GM13976 (cell line): ENCODE results near the gene NHEJ1.

ENCODE experiments used
- DNase-seq: peaks from one replicate; pipeline ENCODE4 v3.0.0; 2012; ENCODE audit warnings: low spot score
- in situ Hi-C: fragments of 300-500 bp; cut with MboI; formaldehyde crosslinking; loops from one replicate; pipeline ENCODE4 v1.12.0; 2022; ENCODE audit warnings: low sequenced_read_pairs, mixed read lengths, inconsistent platforms; ENCODE audit not compliant: unreplicated experiment
- TF ChIP-seq, protein P1 (sequence below): IDR thresholded peaks from 2 replicates; pipeline ENCODE4 v1.5.1; 2012; ENCODE audit warnings: borderline replicate concordance, mild to moderate bottlenecking; ENCODE audit not compliant: insufficient read depth; ENCODE audit errors: extremely low read depth, missing control alignments, control extremely low read depth

Gene NHEJ1

DNA sequence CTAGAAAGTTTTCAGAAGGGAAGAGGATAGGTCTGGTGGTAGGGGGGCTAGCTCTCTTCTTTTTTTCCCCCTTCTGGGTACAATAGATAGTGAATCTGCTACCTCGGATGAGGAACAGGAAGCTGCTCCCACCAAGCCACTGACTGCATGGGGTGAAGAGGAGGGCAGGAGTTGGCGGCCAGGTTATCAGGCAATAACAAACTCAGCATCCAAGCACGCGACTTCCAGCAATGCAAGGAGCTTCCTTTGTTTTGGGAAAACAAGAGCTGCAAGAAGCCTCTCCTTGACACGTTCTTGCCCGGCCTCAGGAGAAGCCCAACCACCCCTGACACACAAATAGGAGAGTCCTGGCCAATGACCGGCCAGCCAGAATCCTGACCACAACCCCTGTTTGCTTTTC lies 32.2 kb downstream of the NHEJ1 start:
- DNase-seq, result no peak
- in situ Hi-C loops, result no loop called here
- TF ChIP-seq, protein P1, sequence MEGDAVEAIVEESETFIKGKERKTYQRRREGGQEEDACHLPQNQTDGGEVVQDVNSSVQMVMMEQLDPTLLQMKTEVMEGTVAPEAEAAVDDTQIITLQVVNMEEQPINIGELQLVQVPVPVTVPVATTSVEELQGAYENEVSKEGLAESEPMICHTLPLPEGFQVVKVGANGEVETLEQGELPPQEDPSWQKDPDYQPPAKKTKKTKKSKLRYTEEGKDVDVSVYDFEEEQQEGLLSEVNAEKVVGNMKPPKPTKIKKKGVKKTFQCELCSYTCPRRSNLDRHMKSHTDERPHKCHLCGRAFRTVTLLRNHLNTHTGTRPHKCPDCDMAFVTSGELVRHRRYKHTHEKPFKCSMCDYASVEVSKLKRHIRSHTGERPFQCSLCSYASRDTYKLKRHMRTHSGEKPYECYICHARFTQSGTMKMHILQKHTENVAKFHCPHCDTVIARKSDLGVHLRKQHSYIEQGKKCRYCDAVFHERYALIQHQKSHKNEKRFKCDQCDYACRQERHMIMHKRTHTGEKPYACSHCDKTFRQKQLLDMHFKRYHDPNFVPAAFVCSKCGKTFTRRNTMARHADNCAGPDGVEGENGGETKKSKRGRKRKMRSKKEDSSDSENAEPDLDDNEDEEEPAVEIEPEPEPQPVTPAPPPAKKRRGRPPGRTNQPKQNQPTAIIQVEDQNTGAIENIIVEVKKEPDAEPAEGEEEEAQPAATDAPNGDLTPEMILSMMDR, result no peak

DNA sequence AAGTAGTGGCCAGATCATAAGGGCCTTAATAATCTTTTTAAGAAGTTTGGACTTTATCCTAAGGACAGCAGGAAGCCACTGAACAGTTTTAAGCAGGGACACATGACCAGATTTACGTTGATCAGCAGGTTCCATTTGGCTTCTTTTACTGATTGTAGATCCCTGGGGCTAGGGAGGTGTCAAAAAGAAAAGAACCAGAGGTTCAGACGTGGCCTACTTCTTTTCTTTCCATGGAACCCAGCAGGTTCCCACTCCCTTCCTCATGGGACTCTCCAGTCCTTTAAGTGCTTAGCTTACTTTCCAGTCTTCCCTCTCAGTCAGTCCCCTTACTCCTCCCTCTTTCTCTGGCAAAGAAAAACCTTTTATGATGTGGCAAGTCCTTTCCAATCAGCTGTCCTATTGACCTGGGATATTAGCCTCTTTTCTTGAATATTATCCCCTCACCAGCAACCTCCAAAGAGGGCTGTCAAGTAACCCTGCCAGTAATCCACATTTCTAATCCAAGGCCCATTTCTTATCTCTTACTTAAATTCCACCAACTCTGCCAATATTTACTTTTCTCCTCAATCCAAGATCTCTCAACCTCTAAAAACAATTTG lies 33.5 kb downstream of the NHEJ1 start:
- DNase-seq, result no peak
- TF ChIP-seq, protein P1, result no peak
- in situ Hi-C loops, result no loop called here

DNA sequence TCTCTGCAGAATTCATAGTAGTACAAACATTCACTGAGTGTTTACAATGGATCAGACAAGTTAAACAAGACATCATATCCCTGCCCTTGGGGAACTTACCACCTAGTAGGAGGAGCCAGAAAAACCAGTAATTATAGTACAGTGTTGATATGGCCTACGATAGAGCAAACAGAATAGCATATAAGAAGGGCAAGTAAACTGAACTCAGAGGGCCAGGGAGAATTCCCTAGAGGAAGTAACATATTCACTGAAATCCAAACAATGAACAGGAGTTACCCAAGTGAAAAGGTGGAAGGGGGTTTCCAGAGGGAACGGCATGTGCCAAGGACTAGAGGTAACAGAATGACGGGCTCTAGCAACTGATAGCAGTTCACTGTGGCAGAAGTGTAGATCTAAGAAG lies 34.1 kb downstream of the NHEJ1 start:
- in situ Hi-C loops, result no loop called here
- no peak for DNase-seq
- TF ChIP-seq, protein P1, result no peak

DNA sequence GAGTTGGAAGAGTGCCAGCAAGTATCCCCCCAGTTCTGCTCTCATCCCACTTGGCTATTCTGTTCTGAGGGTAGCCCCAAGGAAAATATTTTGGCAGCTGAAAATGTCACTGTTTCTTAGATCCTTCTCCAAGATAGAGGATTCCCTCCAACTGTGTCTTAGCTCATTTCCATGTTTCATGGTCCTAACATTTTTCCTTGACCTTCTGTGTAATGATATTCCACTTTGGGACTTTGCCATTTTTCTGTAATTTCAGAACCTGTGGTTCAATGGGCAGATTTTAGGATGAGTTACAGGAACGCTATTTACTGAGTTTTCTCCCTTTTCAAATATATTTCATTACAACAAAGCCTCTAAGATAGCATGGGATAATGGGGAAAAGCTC lies 34.7 kb downstream of the NHEJ1 start:
- no peak for DNase-seq
- in situ Hi-C loops, result no loop called here
- TF ChIP-seq, protein P1, result no peak

DNA sequence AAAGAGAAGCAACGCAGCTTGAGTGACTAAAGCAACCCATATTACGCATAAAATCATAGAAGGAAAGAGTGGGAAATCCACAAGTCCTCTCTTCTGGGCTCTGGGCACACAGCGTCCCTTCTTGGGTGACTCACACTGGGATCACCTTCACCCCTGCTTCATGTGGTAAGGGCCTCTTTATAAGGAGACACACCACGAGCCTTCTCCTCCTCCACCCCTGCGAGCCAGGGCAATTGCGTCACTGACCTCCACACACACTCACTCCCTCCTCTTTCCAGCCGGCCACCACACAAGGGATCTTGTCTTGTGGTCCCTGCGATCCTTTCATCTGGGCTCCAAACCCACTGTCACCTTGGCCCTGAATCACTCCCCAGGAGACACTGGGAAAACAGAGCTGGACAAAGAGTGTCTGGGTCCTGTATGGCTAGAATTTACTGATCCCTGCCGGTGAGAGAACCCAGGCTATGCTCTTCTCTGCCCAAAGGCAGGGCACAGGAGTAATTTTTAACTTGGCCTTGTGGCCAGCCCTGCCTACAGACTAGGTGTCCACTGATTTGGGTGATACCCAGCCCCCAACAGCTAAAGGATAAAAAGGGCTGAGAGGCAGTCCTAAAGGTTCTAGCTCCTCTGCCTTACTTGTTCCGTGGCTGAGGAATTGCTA lies 35.3 kb downstream of the NHEJ1 start:
- in situ Hi-C loops, result no loop called here

DNA sequence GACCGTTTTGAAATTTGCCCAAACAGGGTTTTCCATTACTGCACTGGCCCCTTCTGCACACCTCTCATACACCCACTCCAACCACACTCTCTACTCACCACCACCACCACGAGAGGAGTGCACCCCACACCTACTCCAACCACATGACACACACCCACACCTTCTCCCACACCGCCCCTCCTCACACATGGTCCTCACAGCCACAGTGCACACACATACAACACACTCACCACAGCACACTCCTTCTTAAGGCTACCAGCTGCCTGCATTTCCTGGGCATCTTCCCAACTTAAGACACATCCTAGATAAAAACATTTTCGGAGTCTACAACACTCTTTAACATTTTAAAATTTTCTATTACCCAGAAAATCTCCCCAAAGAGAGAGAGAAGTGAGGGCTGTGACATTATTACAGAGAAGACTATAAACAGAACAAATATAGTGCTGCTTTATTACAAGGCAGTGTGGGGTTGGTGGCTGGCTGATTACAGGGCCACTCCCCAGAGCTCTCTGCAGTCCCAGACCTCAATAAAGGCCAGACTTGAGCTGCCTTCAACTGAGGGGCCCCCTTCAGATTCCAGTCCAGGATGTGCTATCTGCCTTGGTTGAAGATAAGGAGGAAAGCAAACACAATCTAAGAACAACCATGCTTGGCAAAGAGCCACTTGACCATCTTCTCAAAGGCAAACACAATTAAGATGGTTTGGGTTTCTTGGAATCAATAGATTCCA lies 36.1 kb downstream of the NHEJ1 start:
- in situ Hi-C loops, result no loop called here
- TF ChIP-seq, protein P1, result no peak

More for the DNA sequence above, 35.3 kb downstream of the NHEJ1 start:
- TF ChIP-seq, protein P1, result no peak
- DNase-seq, result no peak

More for the DNA sequence above, 36.1 kb downstream of the NHEJ1 start:
- DNase-seq, result no peak
